Upper lobe of left lung (tissue), 6 donors: ENCODE data around the gene GCH1. TPM values are rescaled to one million over a fixed set of nuclear protein-coding genes. Genes with fewer than 3 reads are reported as not detected.

Experiments used
- ATAC-seq, 2 donors: fragments of 200-7000 bp; cut with Tn5 transposase; one replicate each; pipeline ENCODE4 v1.9.1; 2022; ENCODE audit warnings: mild to moderate bottlenecking in 2 of 2, moderate library complexity in 2 of 2; ENCODE audit not compliant: low FRiP score in 2 of 2
- DNase-seq, 2 donors: peaks; one replicate each; pipeline ENCODE4 v3.0.0-alpha.2; 2019 to 2020
- H3K27ac ChIP-seq, 4 donors: fragments of 200-600 bp; sonication (generic); one replicate each; pipeline ENCODE4 v1.5.1; 2016 to 2019
- H3K27me3 ChIP-seq, 4 donors: fragments of 200-600 bp; sonication (generic); one replicate each; pipeline ENCODE4 v1.5.1; 2017 to 2019
- H3K36me3 ChIP-seq, 4 donors: fragments of 200-600 bp; sonication (generic); one replicate each; pipeline ENCODE4 v1.5.1; 2016 to 2019
- H3K4me1 ChIP-seq, 4 donors: fragments of 200-600 bp; sonication (generic); one replicate each; pipeline ENCODE4 v1.5.1; 2018 to 2019
- H3K4me3 ChIP-seq, 4 donors: fragments of 200-600 bp; sonication (generic); one replicate each; pipeline ENCODE4 v1.5.1; 2017 to 2019; ENCODE audit warnings: mild to moderate bottlenecking in 2 of 4, moderate library complexity in 1 of 4
- H3K9me3 ChIP-seq, 4 donors: fragments of 200-600 bp; sonication (generic); one replicate each; pipeline ENCODE4 v1.5.1; 2018 to 2019
- EP300 ChIP-seq, 4 donors: sonication (generic); formaldehyde crosslinking; IDR thresholded peaks; one replicate each; pipeline ENCODE4 v1.5.1; 2017; ENCODE audit warnings: antibody characterized with exemption in 4 of 4, control low read depth in 2 of 4
- POLR2A ChIP-seq, 4 donors: fragments of 450-650 bp; IDR thresholded peaks; one replicate each; pipeline ENCODE4 v1.5.1; 2016 to 2017; ENCODE audit warnings: antibody characterized with exemption in 4 of 4, mild to moderate bottlenecking in 2 of 4
- POLR2AphosphoS5 ChIP-seq, 2 donors: sonication (generic); formaldehyde crosslinking; IDR thresholded peaks; one replicate each; pipeline ENCODE4 v1.5.1; 2017; ENCODE audit warnings: antibody characterized with exemption in 2 of 2
- WGBS, 2 donors: methylation state at CpG; one replicate each; pipeline ENCODE4 v1.1.5; 2017 to 2018; 5-methylcytosine and 5-hydroxymethylcytosine counted together
- total RNA-seq, 6 donors: library from RNA; depleted of rRNA in 4 of 6; stranded (reverse); fragments of >200 nt in 4 of 6; gene quantifications; one replicate each; pipeline versions ENCODE4 v1.1.0 to v1.2.1, GENCODE V29; 2016 to 2021
- TF ChIP-seq, protein P1 (sequence below), 6 experiments: fragments of 450-650 bp in 4 of 6; fragments of 200-600 bp in 2 of 6; sonication (generic) in 2 of 6; IDR thresholded peaks; one replicate each; pipeline ENCODE4 v1.5.1; 2016 to 2019; ENCODE audit warnings: antibody characterized with exemption in 6 of 6
- donor health status: DM: no; HTN: no; CAD: no; lungs with moderate emphysema.
- donor health status: DM: no; HTN: yes; CAD: no; lungs with severe emphysema.

GCH1 gene
- total RNA-seq, 6 donors from 2014 or later = 7.9 to 26.3 (median 19.5) TPM

DNA sequence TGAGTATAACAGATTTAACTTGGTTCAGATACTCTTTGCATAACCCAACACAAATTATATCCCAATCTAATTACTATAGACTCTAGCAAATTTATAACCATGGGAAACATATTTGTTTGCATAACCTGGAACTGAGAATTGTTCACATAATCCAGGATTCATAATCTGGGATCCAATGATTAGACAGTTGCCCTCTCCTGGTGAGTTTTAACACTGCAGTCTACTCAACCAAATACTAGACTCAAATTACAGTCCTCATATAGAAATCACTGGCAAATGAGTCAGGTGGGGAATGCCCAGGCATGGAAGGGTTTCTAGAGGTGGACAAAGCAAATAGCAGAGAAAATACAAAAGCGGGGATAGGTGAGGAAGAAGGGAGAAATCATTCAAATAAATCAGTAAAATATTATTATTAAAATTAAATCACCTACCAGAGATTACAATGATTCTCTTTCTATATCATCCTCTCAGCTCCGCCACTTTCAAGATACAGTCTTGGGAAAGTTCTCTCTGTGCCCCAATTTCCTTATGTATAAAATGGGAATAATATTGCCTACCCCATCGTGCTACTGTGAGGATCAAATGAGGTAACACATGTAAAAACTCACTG, 9.4 kb downstream of the GCH1 start:
- Histone ChIP-seq H3K27me3 (no peaks in the 10 kb centered on the region), H3K9me3 (no peaks in the 10 kb centered on the region), H3K4me1 (peaks cover 0 to 5% (median 2%) of the 10 kb centered on the region in 4 donors), H3K36me3 (no peaks in the 10 kb centered on the region), H3K4me3 (no peak overlapping the region), H3K27ac (no peak overlapping the region)
- 73 to 74% methylated on average over 3 of the region's 3 CpGs for WGBS, 2 donors
- ATAC-seq (peak in 1 of 2 donors; percentile 80), DNase-seq (peak in 1 of 2 donors; percentile 24)
- TF ChIP-seq, protein P1, sequence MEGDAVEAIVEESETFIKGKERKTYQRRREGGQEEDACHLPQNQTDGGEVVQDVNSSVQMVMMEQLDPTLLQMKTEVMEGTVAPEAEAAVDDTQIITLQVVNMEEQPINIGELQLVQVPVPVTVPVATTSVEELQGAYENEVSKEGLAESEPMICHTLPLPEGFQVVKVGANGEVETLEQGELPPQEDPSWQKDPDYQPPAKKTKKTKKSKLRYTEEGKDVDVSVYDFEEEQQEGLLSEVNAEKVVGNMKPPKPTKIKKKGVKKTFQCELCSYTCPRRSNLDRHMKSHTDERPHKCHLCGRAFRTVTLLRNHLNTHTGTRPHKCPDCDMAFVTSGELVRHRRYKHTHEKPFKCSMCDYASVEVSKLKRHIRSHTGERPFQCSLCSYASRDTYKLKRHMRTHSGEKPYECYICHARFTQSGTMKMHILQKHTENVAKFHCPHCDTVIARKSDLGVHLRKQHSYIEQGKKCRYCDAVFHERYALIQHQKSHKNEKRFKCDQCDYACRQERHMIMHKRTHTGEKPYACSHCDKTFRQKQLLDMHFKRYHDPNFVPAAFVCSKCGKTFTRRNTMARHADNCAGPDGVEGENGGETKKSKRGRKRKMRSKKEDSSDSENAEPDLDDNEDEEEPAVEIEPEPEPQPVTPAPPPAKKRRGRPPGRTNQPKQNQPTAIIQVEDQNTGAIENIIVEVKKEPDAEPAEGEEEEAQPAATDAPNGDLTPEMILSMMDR (IDR thresholded peaks at IDR 0.05) = peak; percentile 60 to 81 (median 74)
- no peak for TF ChIP-seq POLR2A (IDR thresholded peaks at IDR 0.05)

- no peaks in the 10 kb centered on the region for H3K36me3 ChIP-seq
- H3K4me1 ChIP-seq = peaks cover 0 to 8% (median 3%) of the 10 kb centered on the region in 4 donors
- no peak overlapping the region for H3K4me3 ChIP-seq
- H3K9me3 ChIP-seq = no peaks in the 10 kb centered on the region
- TF ChIP-seq, protein P1 (IDR thresholded peaks at IDR 0.05) = no peak
- TF ChIP-seq POLR2A (IDR thresholded peaks at IDR 0.05) (no peak), EP300 (IDR thresholded peaks at IDR 0.05) (no peak), POLR2AphosphoS5 (IDR thresholded peaks at IDR 0.05) (no peak)
- DNase-seq = no peak
- 88 to 91% methylated on average over 10 of the region's 10 CpGs for WGBS, 2 donors
- H3K27ac ChIP-seq = no peak overlapping the region
- no peak for ATAC-seq
- H3K27me3 ChIP-seq = no peaks in the 10 kb centered on the region
These were observed 11.0 kb downstream of the GCH1 start for GRCh38 chr14:54891471-54892245.

DNA sequence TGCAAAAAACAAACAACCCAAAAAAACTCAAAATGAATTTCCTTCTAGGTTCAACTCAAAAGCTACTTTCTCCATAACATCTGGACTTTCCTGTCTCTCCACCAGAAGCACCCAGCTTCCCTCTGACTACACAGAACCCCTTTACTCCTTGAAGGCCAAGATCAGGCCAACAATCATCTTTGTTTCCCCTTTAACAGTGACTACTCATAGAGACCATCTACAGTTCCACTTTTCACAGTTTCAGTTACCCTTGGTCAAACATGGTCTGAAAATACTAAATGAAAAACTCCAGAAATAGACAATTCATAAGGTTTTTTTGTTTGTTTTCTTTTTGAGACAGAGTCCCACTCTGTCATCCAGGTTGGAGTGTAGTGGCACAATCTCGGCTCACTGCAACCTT, 11.8 kb downstream of the GCH1 start:
- Histone ChIP-seq H3K27ac (no peak overlapping the region), H3K27me3 (no peaks in the 10 kb centered on the region), H3K9me3 (no peaks in the 10 kb centered on the region), H3K4me1 (peaks cover 0 to 8% (median 3%) of the 10 kb centered on the region in 4 donors), H3K36me3 (no peaks in the 10 kb centered on the region), H3K4me3 (no peak overlapping the region)
- TF ChIP-seq, protein P1 (IDR thresholded peaks at IDR 0.05) = no peak
- TF ChIP-seq POLR2A (IDR thresholded peaks at IDR 0.05) (no peak), EP300 (IDR thresholded peaks at IDR 0.05) (no peak), POLR2AphosphoS5 (IDR thresholded peaks at IDR 0.05) (no peak)
- 90 to 100% methylated on average over 1 of the region's 1 CpG for WGBS, 2 donors
- ATAC-seq (no peak), DNase-seq (no peak)

DNA sequence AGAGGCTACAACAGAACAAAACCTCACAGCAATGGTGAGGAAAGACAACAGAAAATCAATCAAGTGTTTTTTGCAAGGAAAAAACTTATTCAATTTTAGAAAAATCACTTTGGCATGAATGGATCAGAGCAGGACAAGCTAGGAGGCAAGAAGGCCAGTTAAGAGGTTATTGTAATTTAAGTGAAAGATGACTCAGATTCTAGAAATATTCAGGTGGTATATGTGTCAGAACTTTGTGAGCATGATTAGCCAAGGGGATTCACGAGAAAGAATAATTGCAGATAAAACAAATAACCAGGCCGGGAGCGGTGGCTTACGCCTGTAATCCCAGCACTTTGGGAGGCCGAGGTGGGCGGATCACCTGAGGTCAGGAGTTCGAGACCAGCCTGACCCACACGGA, 12.7 kb downstream of the GCH1 start:
- ATAC-seq (no peak), DNase-seq (no peak)
- Histone ChIP-seq H3K27me3 (no peaks in the 10 kb centered on the region), H3K27ac (no peak overlapping the region), H3K4me3 (no peak overlapping the region), H3K36me3 (no peaks in the 10 kb centered on the region), H3K4me1 (peaks cover 0 to 8% (median 3%) of the 10 kb centered on the region in 4 donors), H3K9me3 (no peaks in the 10 kb centered on the region)
- TF ChIP-seq EP300 (IDR thresholded peaks at IDR 0.05) = no peak
- TF ChIP-seq POLR2A (IDR thresholded peaks at IDR 0.05) = no peak
- TF ChIP-seq, protein P1 (IDR thresholded peaks at IDR 0.05) = no peak
- no peak for TF ChIP-seq POLR2AphosphoS5 (IDR thresholded peaks at IDR 0.05)
- WGBS, 2 donors = 93 to 95% methylated on average over 8 of the region's 8 CpGs
